GM12891 (cell line): Measurements from ENCODE around the gene PGP.

Experiments
- DNase-seq: peaks from one replicate; pipeline ENCODE4 v3.0.0; 2011; ENCODE audit warnings: low spot score; ENCODE audit not compliant: insufficient read length
- FAIRE-seq: peaks from 2 replicates; lab custom pipeline; 2011; peaks lifted over from hg19 to GRCh38; lab: Jason Lieb, UNC
- PAX5 ChIP-seq: IDR thresholded peaks from 2 replicates; pipeline ENCODE4 v1.6.1; 2011; ENCODE audit warnings: low read length, moderate library complexity, mild to moderate bottlenecking; ENCODE audit not compliant: insufficient read depth, severe bottlenecking
- POLR2A ChIP-seq: IDR thresholded peaks from 2 replicates; pipeline ENCODE4 v1.6.1; 2011; ENCODE audit warnings: low read depth, low read length, control low read depth
- POLR2AphosphoS5 ChIP-seq: IDR thresholded peaks from 2 replicates; pipeline ENCODE4 v1.6.1; 2011; ENCODE audit warnings: low read depth, low read length, control low read depth
- POU2F2 ChIP-seq: IDR thresholded peaks from 2 replicates; pipeline ENCODE4 v1.6.1; 2011; ENCODE audit warnings: low read depth, mild to moderate bottlenecking, control low read depth, low read length, moderate library complexity
- SPI1 ChIP-seq: IDR thresholded peaks from 2 replicates; pipeline ENCODE4 v1.6.1; 2011; ENCODE audit warnings: low read depth, low read length, control low read depth
- TAF1 ChIP-seq: IDR thresholded peaks from 2 replicates; pipeline ENCODE4 v1.6.1; 2011; ENCODE audit warnings: low read depth, low read length, control low read depth

Gene PGP

DNA sequence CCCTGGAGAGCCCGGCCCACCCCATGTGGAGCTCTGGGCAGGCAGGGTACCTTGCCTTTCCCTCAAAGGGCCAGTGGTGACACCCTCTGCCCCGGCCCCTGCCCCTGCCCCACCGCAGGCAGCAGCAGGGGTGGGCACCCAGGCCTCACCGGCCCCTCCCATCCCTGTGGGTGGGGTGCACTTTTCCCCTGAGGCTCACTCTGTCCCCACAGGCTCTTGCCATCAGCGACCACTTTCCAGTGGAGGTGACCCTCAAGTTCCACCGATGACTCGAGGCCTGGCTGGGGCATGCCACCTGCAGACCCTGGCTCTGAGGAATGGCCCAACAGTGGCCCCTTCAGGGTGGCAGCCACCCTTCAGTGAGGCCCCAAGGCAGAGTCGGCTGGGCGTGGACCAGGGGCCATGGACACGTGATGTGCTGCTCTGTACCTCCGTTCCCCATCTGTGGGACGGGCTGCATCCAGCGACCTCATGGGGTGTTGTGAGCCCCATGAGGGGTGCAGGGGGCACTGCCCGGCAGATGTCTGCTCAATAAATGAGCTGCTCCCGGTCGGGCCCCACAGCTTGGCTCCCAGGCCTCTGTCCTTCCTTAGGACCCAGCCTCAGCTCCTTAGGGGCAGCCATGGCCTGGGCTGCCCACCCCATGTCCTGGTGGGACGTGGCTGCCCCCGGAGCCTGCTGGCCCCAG, 23.7 kb upstream of the PGP start:
- TF ChIP-seq POLR2AphosphoS5 (no peak), POLR2A (no peak), POU2F2 (no peak), PAX5 (no peak), TAF1 (no peak), SPI1 (no peak)
- DNase-seq (no peak), FAIRE-seq (no peak)

DNA sequence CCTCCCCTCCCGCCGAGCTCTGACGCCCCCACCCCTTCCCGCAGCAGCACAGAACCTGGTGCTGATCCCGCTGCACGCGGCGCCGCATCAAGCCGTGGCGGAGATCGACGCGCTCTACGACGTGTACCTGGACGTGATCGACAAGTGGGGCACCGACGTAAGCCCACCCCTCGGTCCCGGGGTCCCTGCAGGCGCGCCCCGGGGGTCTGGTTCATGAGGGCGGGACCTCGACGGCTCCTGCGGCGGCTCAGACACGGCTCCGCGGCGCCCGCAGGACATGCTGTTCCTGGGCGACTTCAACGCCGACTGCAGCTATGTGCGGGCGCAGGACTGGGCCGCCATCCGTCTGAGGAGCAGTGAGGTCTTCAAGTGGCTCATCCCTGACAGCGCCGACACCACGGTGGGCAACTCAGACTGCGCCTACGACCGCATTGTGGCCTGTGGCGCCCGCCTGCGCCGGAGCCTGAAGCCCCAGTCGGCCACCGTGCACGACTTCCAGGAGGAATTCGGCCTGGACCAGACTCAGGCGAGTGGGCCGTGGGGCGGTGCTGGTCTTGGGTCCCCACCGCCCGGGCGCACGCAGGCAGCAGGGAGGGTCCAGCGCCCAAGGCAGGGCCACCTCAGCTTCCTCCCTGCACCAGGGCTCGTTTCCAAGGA, 23.0 kb upstream of the PGP start:
- no peak for FAIRE-seq
- no peak for DNase-seq
- no peak for TF ChIP-seq SPI1
- 0 out of 2 replicates have a peak, but pooled peaks have one; percentile 19 for TF ChIP-seq POLR2A

DNA sequence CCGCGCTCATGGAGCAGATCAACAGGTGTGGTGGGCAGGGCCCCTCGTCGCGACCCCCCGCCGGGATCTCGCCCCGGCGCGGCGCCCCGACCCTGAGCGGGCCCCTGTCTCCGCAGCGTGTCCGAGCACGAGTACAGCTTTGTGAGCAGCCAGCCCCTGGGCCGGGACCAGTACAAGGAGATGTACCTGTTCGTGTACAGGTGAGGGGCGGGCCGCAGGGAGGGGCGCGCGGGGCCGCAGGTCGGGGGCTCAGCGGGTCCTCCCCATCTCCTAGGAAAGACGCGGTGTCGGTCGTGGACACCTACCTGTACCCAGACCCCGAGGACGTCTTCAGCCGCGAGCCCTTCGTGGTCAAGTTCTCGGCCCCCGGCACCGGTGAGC, 22.5 kb upstream of the PGP start:
- no peak for TF ChIP-seq POLR2AphosphoS5
- TF ChIP-seq PAX5 = no peak
- DNase-seq (no peak), FAIRE-seq (no peak)

GRCh38 chr16:2236337-2237101, 21.9 kb upstream of the PGP start, which contains the start of gene DNASE1L2:
TSS of gene DNASE1L2 (plus strand) at chr16:2236444. CDS start at chr16:2236817, 373 bp downstream.
- DNase-seq = peak; percentile 50
- no peak for FAIRE-seq
- TF ChIP-seq SPI1 (no peak), PAX5 (no peak), POU2F2 (no peak), POLR2AphosphoS5 (no peak; the same call in 1 of the 2 replicates), POLR2A (no peak), TAF1 (no peak)

GRCh38 chr16:2235695-2236336, 21.2 kb upstream of the PGP start:
- FAIRE-seq (no peak), DNase-seq (no peak)
- TF ChIP-seq POLR2AphosphoS5 (peak; percentile 9; the same call in 1 of the 2 replicates), SPI1 (no peak)

- DNase-seq (no peak), FAIRE-seq (no peak)
- TF ChIP-seq POLR2A (no peak), POLR2AphosphoS5 (0 out of 2 replicates have a peak, but pooled peaks have one; percentile 8)
Observed at GRCh38 chr16:2235234-2235651, 20.6 kb upstream of the PGP start.

DNA sequence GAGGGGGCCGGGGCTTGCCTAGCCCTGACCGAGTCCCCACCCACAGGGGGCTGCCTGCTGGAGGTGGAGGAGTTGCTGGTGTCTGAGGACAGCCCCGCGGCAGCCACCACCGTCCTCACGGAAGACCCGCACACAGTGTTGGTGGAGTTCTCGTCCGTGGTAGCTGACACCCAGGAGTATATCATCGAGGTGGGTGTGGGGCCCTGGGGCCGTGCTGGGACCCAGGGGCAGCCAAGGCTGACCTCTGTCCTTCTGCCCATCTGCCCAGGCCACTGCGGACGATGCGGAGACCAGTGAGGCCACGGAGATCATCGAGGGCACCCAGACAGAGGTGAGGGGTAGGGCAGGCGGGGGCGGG, 20.2 kb upstream of the PGP start:
- no peak for DNase-seq
- no peak for TF ChIP-seq TAF1
- TF ChIP-seq POLR2A = no peak
- no peak for TF ChIP-seq PAX5
- no peak for TF ChIP-seq SPI1
- TF ChIP-seq POLR2AphosphoS5 = no peak
- no peak for TF ChIP-seq POU2F2
- no peak for FAIRE-seq

DNA sequence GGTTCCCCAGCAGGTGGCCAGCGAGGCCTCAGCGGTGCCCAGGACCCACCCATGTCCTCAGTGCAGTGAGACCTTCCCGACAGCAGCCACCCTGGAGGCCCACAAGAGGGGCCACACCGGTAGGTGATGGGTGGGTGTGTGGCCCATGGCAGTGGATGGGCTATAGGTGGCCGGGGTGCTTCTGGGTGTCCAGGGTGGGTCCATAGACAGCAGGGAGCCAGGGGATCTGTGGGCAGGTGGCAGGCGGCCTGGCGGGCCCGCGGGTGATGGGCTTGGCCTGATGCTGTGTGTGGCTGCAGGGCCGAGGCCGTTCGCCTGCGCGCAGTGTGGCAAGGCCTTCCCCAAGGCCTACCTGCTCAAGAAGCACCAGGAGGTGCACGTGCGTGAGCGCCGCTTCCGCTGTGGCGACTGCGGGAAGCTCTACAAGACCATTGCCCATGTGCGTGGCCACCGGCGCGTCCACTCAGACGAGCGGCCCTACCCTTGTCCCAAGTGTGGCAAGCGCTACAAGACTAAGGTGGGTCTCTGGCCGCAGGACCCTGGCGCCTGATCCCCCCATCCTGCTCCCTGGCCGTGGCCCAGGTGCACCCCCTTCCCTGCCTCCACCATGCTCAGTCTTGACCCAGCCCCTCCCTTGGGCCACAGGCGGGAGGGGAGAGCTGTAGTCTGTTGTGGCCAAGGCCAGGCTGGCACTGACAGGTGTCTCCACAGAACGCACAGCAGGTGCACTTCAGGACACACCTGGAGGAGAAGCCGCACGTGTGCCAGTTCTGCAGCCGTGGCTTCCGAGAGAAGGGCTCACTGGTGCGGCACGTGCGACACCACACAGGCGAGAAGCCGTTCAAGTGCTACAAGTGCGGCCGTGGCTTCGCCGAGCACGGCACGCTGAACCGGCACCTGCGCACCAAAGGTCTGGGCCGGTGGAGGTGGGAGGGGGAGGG, 19.5 kb upstream of the PGP start:
- FAIRE-seq (no peak), DNase-seq (no peak)
- TF ChIP-seq SPI1 = no peak
- peak; percentile 53; the same call in 1 of the 2 replicates for TF ChIP-seq POLR2AphosphoS5

GRCh38 chr16:2233046-2233775, 18.6 kb upstream of the PGP start:
- TF ChIP-seq TAF1 (no peak), POLR2AphosphoS5 (no peak), SPI1 (no peak), PAX5 (no peak), POU2F2 (no peak), POLR2A (no peak)
- FAIRE-seq (no peak), DNase-seq (no peak)
